Gastrocnemius medialis (tissue), 4 donors: ENCODE results near the gene OSBPL2.

Experiments
- CTCF ChIP-seq, 5 experiments: fragments of 450-650 bp in 3 of 5; fragments of 200-600 bp in 2 of 5; sonication (generic) in 2 of 5; IDR thresholded peaks in 4 of 5; conservative IDR thresholded peaks in 1 of 5; 1 replicate in 4 of 5; 2 replicates in 1 of 5; pipeline ENCODE4 v1.5.1; 2016 to 2019; ENCODE audit warnings: antibody characterized with exemption in 5 of 5, mild to moderate bottlenecking in 3 of 5, moderate library complexity in 3 of 5
- POLR2A ChIP-seq, 2 donors: fragments of 450-650 bp; IDR thresholded peaks; one replicate each; pipeline ENCODE4 v1.6.1; 2017; ENCODE audit warnings: antibody characterized with exemption in 2 of 2, mild to moderate bottlenecking in 2 of 2, moderate library complexity in 2 of 2

GRCh38 chr20:62331347-62331746, 93.0 kb downstream of the OSBPL2 start:
- TF ChIP-seq CTCF (IDR thresholded peaks at IDR 0.05 in 4 of 5, conservative IDR thresholded peaks at IDR 0.05 in 1 of 5): no peak
- TF ChIP-seq POLR2A (IDR thresholded peaks at IDR 0.05): no peak
